Measurements from ENCODE around the gene TAS1R1. TPM values are rescaled to one million over a fixed set of nuclear protein-coding genes. Genes with fewer than 3 reads are reported as not detected.
A peak's percentile ranks its signal among the peaks of the same experiment; 100 is the strongest.

The TAS1R1 gene
- total and polyA plus RNA-seq, 9 of the 15 experiments (the other 6 are each of a cell fraction or from before 2014, with no cell fraction given) = 0.06 TPM; not detected in 8

DNA sequence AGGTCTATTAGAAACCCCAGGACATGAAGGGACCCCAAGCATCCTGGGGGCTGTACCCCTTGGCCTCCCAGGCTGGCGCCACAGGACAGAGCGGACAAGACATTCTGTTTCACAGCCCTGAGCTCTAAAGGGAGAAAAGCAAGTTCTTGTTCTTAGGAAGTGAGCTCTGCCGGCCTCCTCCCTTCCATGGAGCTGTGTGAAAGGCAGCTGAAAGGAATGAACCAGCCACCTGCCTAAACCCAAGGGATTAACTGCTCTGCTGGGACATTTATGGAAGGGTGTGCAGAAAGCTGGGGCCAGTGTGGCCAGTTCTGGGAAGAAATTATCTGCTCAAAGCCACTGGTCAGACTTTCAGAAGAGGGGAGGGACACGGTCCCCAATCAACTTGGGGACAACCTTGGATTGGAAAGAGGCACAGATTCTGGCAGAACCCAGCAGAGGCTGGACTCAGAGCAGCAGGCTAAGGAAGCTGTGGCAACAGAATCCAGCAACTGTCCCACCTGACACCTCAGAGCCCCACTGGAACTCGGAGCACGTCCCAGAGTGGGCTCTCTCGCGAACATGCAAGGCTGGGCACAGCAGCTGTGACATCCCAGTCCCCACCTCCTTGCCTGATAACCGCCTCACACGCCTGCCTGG lies 45.4 kb downstream of the TAS1R1 start (continued):
- 0 out of 2 replicates have a peak, but pooled peaks have one; percentile 62 for TF ChIP-seq SP1 (CRISPR knock-in tag; IDR thresholded peaks at IDR 0.05)
- no peak for TF ChIP-seq FOS (IDR thresholded peaks at IDR 0.05; ENCODE audit: extremely low read depth, insufficient read length)
- TF ChIP-seq ARID2 (IDR thresholded peaks at IDR 0.05) = 0 out of 2 replicates have a peak, but pooled peaks have one; percentile 26
- no peak for TF ChIP-seq LCOR (CRISPR knock-in tag; IDR thresholded peaks at IDR 0.05)
- TF ChIP-seq, protein P1, sequence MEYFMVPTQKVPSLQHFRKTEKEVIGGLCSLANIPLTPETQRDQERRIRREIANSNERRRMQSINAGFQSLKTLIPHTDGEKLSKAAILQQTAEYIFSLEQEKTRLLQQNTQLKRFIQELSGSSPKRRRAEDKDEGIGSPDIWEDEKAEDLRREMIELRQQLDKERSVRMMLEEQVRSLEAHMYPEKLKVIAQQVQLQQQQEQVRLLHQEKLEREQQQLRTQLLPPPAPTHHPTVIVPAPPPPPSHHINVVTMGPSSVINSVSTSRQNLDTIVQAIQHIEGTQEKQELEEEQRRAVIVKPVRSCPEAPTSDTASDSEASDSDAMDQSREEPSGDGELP (CRISPR knock-in tag; IDR thresholded peaks at IDR 0.05; ENCODE audit: borderline replicate concordance) = peak; percentile 92; the same call in 1 of the 2 replicates
- TF ChIP-seq, protein P2, sequence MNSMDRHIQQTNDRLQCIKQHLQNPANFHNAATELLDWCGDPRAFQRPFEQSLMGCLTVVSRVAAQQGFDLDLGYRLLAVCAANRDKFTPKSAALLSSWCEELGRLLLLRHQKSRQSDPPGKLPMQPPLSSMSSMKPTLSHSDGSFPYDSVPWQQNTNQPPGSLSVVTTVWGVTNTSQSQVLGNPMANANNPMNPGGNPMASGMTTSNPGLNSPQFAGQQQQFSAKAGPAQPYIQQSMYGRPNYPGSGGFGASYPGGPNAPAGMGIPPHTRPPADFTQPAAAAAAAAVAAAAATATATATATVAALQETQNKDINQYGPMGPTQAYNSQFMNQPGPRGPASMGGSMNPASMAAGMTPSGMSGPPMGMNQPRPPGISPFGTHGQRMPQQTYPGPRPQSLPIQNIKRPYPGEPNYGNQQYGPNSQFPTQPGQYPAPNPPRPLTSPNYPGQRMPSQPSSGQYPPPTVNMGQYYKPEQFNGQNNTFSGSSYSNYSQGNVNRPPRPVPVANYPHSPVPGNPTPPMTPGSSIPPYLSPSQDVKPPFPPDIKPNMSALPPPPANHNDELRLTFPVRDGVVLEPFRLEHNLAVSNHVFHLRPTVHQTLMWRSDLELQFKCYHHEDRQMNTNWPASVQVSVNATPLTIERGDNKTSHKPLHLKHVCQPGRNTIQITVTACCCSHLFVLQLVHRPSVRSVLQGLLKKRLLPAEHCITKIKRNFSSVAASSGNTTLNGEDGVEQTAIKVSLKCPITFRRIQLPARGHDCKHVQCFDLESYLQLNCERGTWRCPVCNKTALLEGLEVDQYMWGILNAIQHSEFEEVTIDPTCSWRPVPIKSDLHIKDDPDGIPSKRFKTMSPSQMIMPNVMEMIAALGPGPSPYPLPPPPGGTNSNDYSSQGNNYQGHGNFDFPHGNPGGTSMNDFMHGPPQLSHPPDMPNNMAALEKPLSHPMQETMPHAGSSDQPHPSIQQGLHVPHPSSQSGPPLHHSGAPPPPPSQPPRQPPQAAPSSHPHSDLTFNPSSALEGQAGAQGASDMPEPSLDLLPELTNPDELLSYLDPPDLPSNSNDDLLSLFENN (IDR thresholded peaks at IDR 0.05; ENCODE audit: low read depth in 2 of 2, low read length in 2 of 2) = no peak
- 0 out of 2 replicates have a peak, but pooled peaks have one; percentile 66 for TF ChIP-seq ATF6 (CRISPR knock-in tag; IDR thresholded peaks at IDR 0.05)
- TF ChIP-seq ZNF507 (tag; conservative IDR thresholded peaks at IDR 0.05) = no peak
- no peak for TF ChIP-seq STAG1 (CRISPR knock-in tag; IDR thresholded peaks at IDR 0.05; ENCODE audit: borderline replicate concordance)
- 0 out of 6 replicates have a peak, but pooled peaks of 1 of the 3 experiments have one; percentile 0 for TF ChIP-seq CTCF (IDR thresholded peaks at IDR 0.05 in 2 of 3, conservative IDR thresholded peaks at IDR 0.05 in 1 of 3; ENCODE audit: insufficient read depth in 2 of 3, low read depth in 1 of 3, low read length in 3 of 3)
- TF ChIP-seq ZBTB8A (IDR thresholded peaks at IDR 0.05; ENCODE audit: partially characterized antibody) = no peak
- TF ChIP-seq ZNF830 (CRISPR knock-in tag; IDR thresholded peaks at IDR 0.05) = no peak
- no peak for TF ChIP-seq NCOR1 (IDR thresholded peaks at IDR 0.05)
- no peak for TF ChIP-seq ZC3H11A (IDR thresholded peaks at IDR 0.05; ENCODE audit: low read depth, low read length)
- no peak for TF ChIP-seq ZNF766 (CRISPR knock-in tag; conservative IDR thresholded peaks at IDR 0.05)
- no peak for TF ChIP-seq CHCHD3 (CRISPR knock-in tag; IDR thresholded peaks at IDR 0.05)
- TF ChIP-seq, protein P3, sequence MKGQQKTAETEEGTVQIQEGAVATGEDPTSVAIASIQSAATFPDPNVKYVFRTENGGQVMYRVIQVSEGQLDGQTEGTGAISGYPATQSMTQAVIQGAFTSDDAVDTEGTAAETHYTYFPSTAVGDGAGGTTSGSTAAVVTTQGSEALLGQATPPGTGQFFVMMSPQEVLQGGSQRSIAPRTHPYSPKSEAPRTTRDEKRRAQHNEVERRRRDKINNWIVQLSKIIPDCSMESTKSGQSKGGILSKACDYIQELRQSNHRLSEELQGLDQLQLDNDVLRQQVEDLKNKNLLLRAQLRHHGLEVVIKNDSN (CRISPR knock-in tag; IDR thresholded peaks at IDR 0.05) = no peak
- no peak for TF ChIP-seq ILF3 (IDR thresholded peaks at IDR 0.05; ENCODE audit: borderline replicate concordance)
